Neural cell (in vitro differentiated cells): Measurements from ENCODE around the gene EBPL. TPM values are rescaled to one million over a fixed set of nuclear protein-coding genes. Genes with fewer than 3 reads are reported as not detected.

Experiments
- H2AFZ ChIP-seq: fragments of 200-600, 300-800 bp; sonication (generic), shearing (Covaris generic); 2 replicates; pipeline ENCODE4 v1.6.0; 2014; ENCODE audit warnings: low read depth, mild to moderate bottlenecking, antibody characterized with exemption, low read length, moderate library complexity
- H3F3A ChIP-seq: fragments of 200-600 bp; shearing (Covaris generic); 2 replicates; pipeline ENCODE4 v1.6.1; 2016; ENCODE audit warnings: mild to moderate bottlenecking, moderate library complexity, mixed read lengths, antibody characterized with exemption, low read length; ENCODE audit not compliant: insufficient read depth, poor library complexity, severe bottlenecking
- H3K27ac ChIP-seq: fragments of 200-600, 300-800 bp; sonication (generic), shearing (Covaris generic); 2 replicates; pipeline ENCODE4 v1.5.1; 2014; ENCODE audit warnings: mild to moderate bottlenecking, low read length, moderate library complexity
- H3K27me3 ChIP-seq: fragments of 300-800, 200-600 bp; sonication (generic), shearing (Covaris generic); 2 replicates; pipeline ENCODE4 v1.6.0; 2014; ENCODE audit warnings: mild to moderate bottlenecking, low read depth, low read length, moderate library complexity; ENCODE audit not compliant: insufficient read depth
- H3K36me3 ChIP-seq: fragments of 300-800, 200-600 bp; sonication (generic), shearing (Covaris generic); 2 replicates; pipeline ENCODE4 v1.5.1; 2014; ENCODE audit warnings: mild to moderate bottlenecking, antibody characterized with exemption, low read length, moderate library complexity; ENCODE audit not compliant: insufficient read depth
- H3K4me2 ChIP-seq: fragments of 300-800, 200-600 bp; sonication (generic), shearing (Covaris generic); 2 replicates; pipeline ENCODE4 v1.6.0; 2014; ENCODE audit warnings: mild to moderate bottlenecking, low read length
- H3K4me3 ChIP-seq: fragments of 300-800, 200-600 bp; sonication (generic), shearing (Covaris generic); 2 replicates; pipeline ENCODE4 v1.5.1; 2014; ENCODE audit warnings: mild to moderate bottlenecking, low read length, moderate library complexity
- H3K79me2 ChIP-seq: fragments of 200-600 bp; shearing (Covaris generic); replicated peaks from 2 replicates; pipeline ENCODE4 v1.6.0; 2014; ENCODE audit warnings: mild to moderate bottlenecking, low read length, moderate library complexity; ENCODE audit not compliant: insufficient read depth
- H3K9ac ChIP-seq: fragments of 300-800, 200-600 bp; sonication (generic), shearing (Covaris generic); 2 replicates; pipeline ENCODE4 v1.6.1; 2016; ENCODE audit warnings: mild to moderate bottlenecking, low read length, mixed read lengths
- H3K9me2 ChIP-seq: fragments of 200-600 bp; shearing (Covaris generic); 2 replicates; pipeline ENCODE4 v1.6.1; 2016; ENCODE audit warnings: mild to moderate bottlenecking, low read length, mixed read lengths; ENCODE audit not compliant: insufficient read depth
- H3K9me3 ChIP-seq: fragments of 200-600, 300-800 bp; sonication (generic), shearing (Covaris generic); 2 replicates; pipeline ENCODE4 v1.6.1; 2016; ENCODE audit warnings: mild to moderate bottlenecking, mixed run types, low read length, moderate library complexity, mixed read lengths
- H4K20me1 ChIP-seq: fragments of 200-600 bp; shearing (Covaris generic); 2 replicates; pipeline ENCODE4 v1.6.1; 2016; ENCODE audit warnings: mild to moderate bottlenecking, mixed run types; ENCODE audit not compliant: insufficient read depth
- CTCF ChIP-seq: fragments of 450-650 bp; IDR thresholded peaks from 2 replicates; pipeline ENCODE4 v1.5.1; 2014; ENCODE audit warnings: antibody characterized with exemption, mild to moderate bottlenecking, moderate library complexity; ENCODE audit not compliant: poor library complexity, severe bottlenecking
- EP300 ChIP-seq: fragments of 450-650 bp; conservative IDR thresholded peaks from 2 replicates; pipeline ENCODE4 v1.6.1; 2014; ENCODE audit warnings: antibody characterized with exemption, mild to moderate bottlenecking, moderate library complexity; ENCODE audit not compliant: poor library complexity, severe bottlenecking
- EZH2 ChIP-seq: fragments of 200-600, 300-800 bp; shearing (Covaris generic), sonication (generic); IDR thresholded peaks from 2 replicates; pipeline ENCODE4 v1.6.1; 2014; ENCODE audit warnings: antibody characterized with exemption, low read length, borderline replicate concordance, mild to moderate bottlenecking; ENCODE audit not compliant: insufficient read depth, poor library complexity, severe bottlenecking
- MXI1 ChIP-seq: fragments of 450-650 bp; conservative IDR thresholded peaks from 2 replicates; pipeline ENCODE4 v1.6.1; 2014; ENCODE audit warnings: antibody characterized with exemption, mild to moderate bottlenecking; ENCODE audit not compliant: poor library complexity, severe bottlenecking
- POLR2AphosphoS5 ChIP-seq: IDR thresholded peaks from 2 replicates; pipeline ENCODE4 v1.6.1; 2012
- RAD21 ChIP-seq: fragments of 450-650 bp; conservative IDR thresholded peaks from 2 replicates; pipeline ENCODE4 v1.6.1; 2014; ENCODE audit warnings: antibody characterized with exemption, mild to moderate bottlenecking, moderate library complexity
- REST ChIP-seq: IDR thresholded peaks from 2 replicates; pipeline ENCODE4 v1.6.1; 2012; ENCODE audit warnings: borderline replicate concordance
- TAF1 ChIP-seq: IDR thresholded peaks from 2 replicates; pipeline ENCODE4 v1.6.1; 2012; ENCODE audit warnings: low read depth
- polyA plus RNA-seq: library from polyadenylated mRNA; depleted of rRNA; stranded (reverse); fragments of >200 nt; gene quantifications from 2 replicates; pipeline ENCODE4 v1.2.3, GENCODE V29; 2014

EBPL gene
- polyA plus RNA-seq, 1 donor from 2014 or later: 41.2 TPM

- H3K4me2 ChIP-seq: no peak overlapping the region
- H3K4me3 ChIP-seq: no peak overlapping the region
- no peak overlapping the region for H3K27ac ChIP-seq
- no peaks in the 10 kb centered on the region for H3K79me2 ChIP-seq
- H3K9me3 ChIP-seq: no peaks in the 10 kb centered on the region
- no peaks in the 10 kb centered on the region for H3K9me2 ChIP-seq
- no peaks in the 10 kb centered on the region for H3K36me3 ChIP-seq
- no peaks in the 10 kb centered on the region for H3K27me3 ChIP-seq
- no peak overlapping the region for H2AFZ ChIP-seq
- no peak overlapping the region for H3K9ac ChIP-seq
- TF ChIP-seq TAF1 (no peak), CTCF (no peak), MXI1 (no peak), EZH2 (no peak), POLR2AphosphoS5 (no peak), EP300 (no peak), REST (no peak), RAD21 (no peak)
- H4K20me1 ChIP-seq: no peaks in the 10 kb centered on the region
- H3F3A ChIP-seq: no peaks in the 10 kb centered on the region
Observed at GRCh38 chr13:49624229-49624628, 67.1 kb downstream of the EBPL start.

GRCh38 chr13:49622174-49622946, 68.9 kb downstream of the EBPL start:
- TF ChIP-seq MXI1: no peak
- no peak for TF ChIP-seq TAF1
- no peak for TF ChIP-seq EP300
- no peak for TF ChIP-seq CTCF

More at GRCh38 chr13:49622174-49622946, 68.9 kb downstream of the EBPL start:
- no peaks in the 10 kb centered on the region for H3K9me2 ChIP-seq
- no peaks in the 10 kb centered on the region for H3K79me2 ChIP-seq
- H3K9me3 ChIP-seq: no peaks in the 10 kb centered on the region
- no peak overlapping the region for H3K27ac ChIP-seq
- no peak overlapping the region for H3K4me2 ChIP-seq
- H3K27me3 ChIP-seq: no peaks in the 10 kb centered on the region
- no peaks in the 10 kb centered on the region for H3F3A ChIP-seq
- H2AFZ ChIP-seq: no peak overlapping the region
- no peaks in the 10 kb centered on the region for H3K36me3 ChIP-seq
- H4K20me1 ChIP-seq: no peaks in the 10 kb centered on the region
- no peak overlapping the region for H3K9ac ChIP-seq
- no peak overlapping the region for H3K4me3 ChIP-seq
